Pancreas (tissue), 10 donors: ENCODE data around the gene PLCB2. TPM values are rescaled to one million over a fixed set of nuclear protein-coding genes. Genes with fewer than 3 reads are reported as not detected.

ENCODE experiments used
- ATAC-seq, 4 donors: fragments of 200-7000 bp; cut with Tn5 transposase; one replicate each; pipeline versions ENCODE4 v1.8.0 to v1.9.1; 2020; ENCODE audit warnings: mild to moderate bottlenecking in 4 of 4, moderate library complexity in 4 of 4
- DNase-seq, 6 donors: peaks; one replicate each; pipeline ENCODE4 v3.0.0-alpha.2; 2020
- FAIRE-seq: peaks from 2 replicates; lab custom pipeline; 2012; peaks lifted over from hg19 to GRCh38; lab: Jason Lieb, UNC
- H3K27ac ChIP-seq, 4 donors: fragments of 200-600 bp; sonication (generic); 1 replicate in 3 of 4; 2 replicates in 1 of 4; pipeline versions ENCODE4 v1.5.0 to v1.8.0; 2020
- H3K27me3 ChIP-seq, 4 donors: fragments of 200-600 bp; one replicate each; pipeline ENCODE4 v1.8.0; 2021
- H3K36me3 ChIP-seq, 3 donors: fragments of 200-600 bp; sonication (generic) in 1 of 3; one replicate each; pipeline versions ENCODE4 v1.5.0 to v1.8.0; 2020 to 2021
- H3K4me1 ChIP-seq, 3 donors: fragments of 200-600 bp; one replicate each; pipeline ENCODE4 v1.8.0; 2021
- H3K4me3 ChIP-seq, 4 donors: fragments of 200-600 bp; sonication (generic) in 2 of 4; one replicate each; pipeline versions ENCODE4 v1.5.0 to v1.8.0; 2020 to 2021
- H3K9me3 ChIP-seq, 4 donors: fragments of 200-600 bp; one replicate each; pipeline ENCODE4 v1.8.0; 2021
- WGBS, 2 donors: extraction: QIAGEN DNeasy Blood & Tissue Kit; methylation state at CpG; one replicate each; pipeline ENCODE4 v1.1.7; 2013; 5-methylcytosine and 5-hydroxymethylcytosine counted together
- intact Hi-C, 3 donors: fragments of 100-400 bp; cut with DNase I; formaldehyde crosslinking; loops; one replicate each; pipeline versions ENCODE4 v1.11.1 to v1.14.2; 2022
- polyA plus RNA-seq, 2 donors: library from polyadenylated mRNA; stranded (reverse); fragments of 200-250 nt; gene quantifications; one replicate each; pipeline ENCODE4 v1.2.3, GENCODE V29; 2013
- total RNA-seq, 6 donors: library from RNA; stranded (reverse); fragmentation: NEBNext Ultra II Directional in 4 of 6; extraction: Animal tissue kit (Norgen Biotek cat#: 25700) in 4 of 6; gene quantifications; one replicate each; pipeline versions ENCODE4 v1.2.1 to v1.2.4, GENCODE V29; 2021 to 2023
- TF ChIP-seq, protein P1 (sequence below), 4 donors: fragments of 200-600 bp; sonication (generic) in 3 of 4; IDR thresholded peaks; one replicate each; pipeline versions ENCODE4 v1.5.0 to v1.8.0; 2021; ENCODE audit warnings: antibody characterized with exemption in 4 of 4
- donor health status: healthy with polysubstance abuse.
- donor health status: DM: no; HTN: no; CAD: no; lungs with moderate emphysema.
- donor health status: DM: no; HTN: no; CAD: no.
- donor health status: control.
- donor health status: control.
- donor health status: Bipolar disorder and iron deficiency.
- donor health status: DM: yes; HTN: yes; CAD: no.
- donor health status: DM: no; HTN: no; CAD: no.
- donor health status: DM: no; HTN: no; CAD: no.
- donor health status: DM: yes; HTN: yes; CAD: no.

PLCB2 gene
- total and polyA plus RNA-seq, 8 donors, result 0.94 to 23.5 (median 5.7) TPM

DNA sequence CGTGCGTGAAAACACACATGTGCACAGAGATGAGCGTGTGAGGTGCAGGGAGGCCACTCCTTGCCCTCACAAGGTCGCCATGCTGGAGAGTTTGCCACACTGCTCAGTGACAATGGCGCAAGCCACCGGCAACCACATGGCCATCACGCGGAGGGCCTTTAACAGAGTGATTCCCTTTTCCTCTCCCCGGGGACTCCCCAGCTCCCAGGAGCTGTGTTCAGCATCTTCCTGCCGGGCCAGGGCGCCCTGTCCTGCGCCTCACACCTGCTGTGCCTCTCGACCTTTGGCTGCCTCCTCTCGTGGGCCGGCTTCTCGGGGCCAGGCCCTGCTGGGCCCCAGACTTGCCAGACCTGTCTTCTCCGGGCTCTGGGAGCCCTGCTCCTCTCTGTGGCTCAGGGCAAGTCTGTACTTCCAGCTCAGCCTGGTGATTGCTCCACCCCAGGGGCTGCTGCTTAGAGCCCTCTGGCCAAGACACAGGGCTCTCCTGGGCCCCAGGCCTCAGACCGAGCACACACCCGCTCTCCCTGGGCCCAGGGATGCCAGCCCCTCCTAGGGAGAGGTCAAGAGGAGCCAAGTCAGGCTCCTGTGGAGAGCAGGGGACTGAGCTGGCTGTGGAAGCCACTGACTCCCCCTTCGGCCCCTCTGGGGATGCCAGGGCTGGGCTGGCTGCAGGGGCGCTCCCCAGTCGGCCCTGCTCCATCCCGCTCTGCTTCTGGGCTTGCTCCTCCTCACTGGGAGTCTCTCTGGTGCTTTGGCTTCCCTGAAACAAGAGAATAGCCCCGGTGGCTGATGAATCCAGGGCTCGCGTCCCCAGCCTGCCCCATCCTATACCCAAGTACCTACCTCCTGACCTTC lies 27.4 kb upstream of the PLCB2 start:
- TF ChIP-seq, protein P1, sequence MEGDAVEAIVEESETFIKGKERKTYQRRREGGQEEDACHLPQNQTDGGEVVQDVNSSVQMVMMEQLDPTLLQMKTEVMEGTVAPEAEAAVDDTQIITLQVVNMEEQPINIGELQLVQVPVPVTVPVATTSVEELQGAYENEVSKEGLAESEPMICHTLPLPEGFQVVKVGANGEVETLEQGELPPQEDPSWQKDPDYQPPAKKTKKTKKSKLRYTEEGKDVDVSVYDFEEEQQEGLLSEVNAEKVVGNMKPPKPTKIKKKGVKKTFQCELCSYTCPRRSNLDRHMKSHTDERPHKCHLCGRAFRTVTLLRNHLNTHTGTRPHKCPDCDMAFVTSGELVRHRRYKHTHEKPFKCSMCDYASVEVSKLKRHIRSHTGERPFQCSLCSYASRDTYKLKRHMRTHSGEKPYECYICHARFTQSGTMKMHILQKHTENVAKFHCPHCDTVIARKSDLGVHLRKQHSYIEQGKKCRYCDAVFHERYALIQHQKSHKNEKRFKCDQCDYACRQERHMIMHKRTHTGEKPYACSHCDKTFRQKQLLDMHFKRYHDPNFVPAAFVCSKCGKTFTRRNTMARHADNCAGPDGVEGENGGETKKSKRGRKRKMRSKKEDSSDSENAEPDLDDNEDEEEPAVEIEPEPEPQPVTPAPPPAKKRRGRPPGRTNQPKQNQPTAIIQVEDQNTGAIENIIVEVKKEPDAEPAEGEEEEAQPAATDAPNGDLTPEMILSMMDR (IDR thresholded peaks at IDR 0.05), result no peak
- WGBS, 2 donors, result 77 to 80% methylated on average over 24 to 26 of the region's 26 CpGs
- Histone ChIP-seq H3K4me3 (no peak overlapping the region), H3K9me3 (no peaks in the 10 kb centered on the region), H3K4me1 (peaks cover 0 to 21% (median 0%) of the 10 kb centered on the region in 3 donors), H3K27me3 (no peaks in the 10 kb centered on the region), H3K36me3 (no peaks in the 10 kb centered on the region), H3K27ac (peak overlapping the region in 2 of 4 donors; percentile 64 to 73)
- ATAC-seq (no peak), FAIRE-seq (no peak), DNase-seq (peak in 1 of 6 donors; percentile 58)
- intact Hi-C loops, result loop anchor here in 1 of 3 donors (5.0 kb wide), 1 partner anchor 53 kb away; the partner anchor contains the start of gene ANKRD63

DNA sequence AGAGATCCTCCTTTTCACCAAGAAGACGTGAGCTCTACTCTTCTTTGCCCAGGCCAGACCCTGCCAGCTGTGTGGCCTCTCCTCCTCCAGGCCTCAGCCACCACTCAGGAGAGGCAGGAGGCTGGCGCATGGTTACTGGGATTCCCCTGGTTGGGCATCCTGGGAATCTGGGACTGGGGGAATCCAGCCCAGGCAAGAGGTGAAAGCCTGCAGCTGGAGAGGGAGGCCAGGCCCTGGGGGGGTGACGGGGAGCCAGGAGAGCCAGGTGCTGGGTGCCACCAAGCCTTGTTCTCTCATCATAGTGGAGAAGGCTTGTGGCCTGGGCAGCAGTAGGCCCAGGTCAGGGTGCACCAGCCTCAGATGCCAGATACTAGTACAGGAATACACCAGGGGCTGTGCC lies 26.8 kb upstream of the PLCB2 start:
- DNase-seq (peak in 1 of 6 donors; percentile 52), FAIRE-seq (no peak), ATAC-seq (peak in 1 of 4 donors; percentile 1)
- intact Hi-C loops, result no loop called here
- Histone ChIP-seq H3K4me3 (no peak overlapping the region), H3K36me3 (no peaks in the 10 kb centered on the region), H3K9me3 (no peaks in the 10 kb centered on the region), H3K27ac (peak overlapping the region in 2 of 4 donors; percentile 64 to 73), H3K4me1 (peaks cover 0 to 21% (median 0%) of the 10 kb centered on the region in 3 donors), H3K27me3 (no peaks in the 10 kb centered on the region)
- TF ChIP-seq, protein P1 (IDR thresholded peaks at IDR 0.05), result no peak
- WGBS, 2 donors, result 83 to 85% methylated on average over 3 of the region's 3 CpGs

DNA sequence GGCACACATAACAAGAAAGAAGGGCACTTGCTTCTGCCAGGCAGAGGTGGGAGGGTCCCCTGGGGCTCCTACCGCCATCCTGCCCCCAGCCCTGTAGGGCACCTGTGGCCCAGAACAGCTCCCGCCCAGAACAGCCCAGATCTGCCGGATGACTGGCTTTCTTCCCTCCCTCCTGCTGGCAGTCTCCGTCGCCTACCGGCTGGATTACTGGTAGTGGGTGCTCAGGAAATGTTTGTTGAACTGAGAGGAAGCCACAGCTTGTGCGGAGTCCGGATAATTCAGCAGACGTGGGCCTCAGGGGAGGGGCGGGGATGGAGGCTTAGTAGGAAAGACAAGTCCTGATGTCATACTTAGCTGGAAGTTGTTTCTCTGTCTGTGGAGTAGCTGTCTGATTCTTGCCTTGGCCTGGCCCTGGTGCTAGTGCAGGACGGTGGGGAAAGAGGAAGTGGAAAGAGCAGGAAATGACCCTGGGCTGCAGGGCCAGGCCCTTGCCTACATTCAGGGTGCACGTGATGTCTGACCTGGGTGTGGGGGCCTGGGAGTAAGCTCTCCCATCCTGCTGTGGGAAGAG lies 26.3 kb upstream of the PLCB2 start:
- no peak for FAIRE-seq
- H3K36me3 ChIP-seq, result no peaks in the 10 kb centered on the region
- ATAC-seq, result peak in 3 of 4 donors; percentile 12 to 51 (median 42)
- DNase-seq, result peak in 2 of 6 donors; percentile 60 to 67
- H3K4me3 ChIP-seq, result no peak overlapping the region
- H3K27me3 ChIP-seq, result no peaks in the 10 kb centered on the region
- H3K9me3 ChIP-seq, result no peaks in the 10 kb centered on the region
- H3K4me1 ChIP-seq, result peaks cover 0 to 21% (median 0%) of the 10 kb centered on the region in 3 donors
- WGBS, 2 donors, result 68 to 73% methylated on average over 12 of the region's 12 CpGs
- intact Hi-C loops, result no loop called here
- H3K27ac ChIP-seq, result peak overlapping the region in 2 of 4 donors; percentile 73
- TF ChIP-seq, protein P1 (IDR thresholded peaks at IDR 0.05), result no peak

DNA sequence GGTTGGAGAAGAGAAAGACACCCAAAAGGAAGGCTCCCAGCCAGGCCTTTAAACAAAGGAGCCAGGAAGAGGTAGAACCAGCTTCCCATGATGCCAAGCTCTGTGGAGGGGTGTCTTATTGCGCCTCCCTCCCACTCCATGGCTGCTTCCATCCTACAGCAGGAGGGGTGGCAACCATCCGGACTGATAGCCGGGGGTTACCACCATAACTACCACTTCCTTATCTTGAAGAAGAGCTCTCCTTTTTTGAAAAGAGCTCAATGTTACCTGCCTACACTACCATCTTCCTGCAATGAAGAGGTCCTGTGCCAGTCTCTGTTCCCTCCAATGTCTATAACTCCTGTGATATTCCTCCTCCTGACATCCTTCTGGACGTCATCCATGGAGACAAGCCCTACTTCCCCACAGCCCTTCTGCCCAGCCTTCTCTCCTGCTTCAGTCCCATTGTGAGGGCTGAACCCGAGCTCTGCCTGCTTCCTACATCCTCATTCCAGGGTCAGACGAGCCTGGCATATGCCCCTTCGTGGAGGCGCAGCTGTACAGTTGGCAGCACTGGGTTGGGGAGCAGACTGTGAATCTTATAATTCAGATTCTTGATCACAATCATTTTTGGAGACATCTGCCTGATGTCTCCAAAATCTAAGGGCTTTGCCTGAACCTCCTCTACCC lies 24.5 kb upstream of the PLCB2 start:
- no peak overlapping the region for H3K4me3 ChIP-seq
- DNase-seq, result peak in 1 of 6 donors; percentile 27
- peak overlapping the region in 1 of 4 donors; percentile 8 for H3K27ac ChIP-seq
- intact Hi-C loops, result no loop called here
- peaks cover 0 to 16% (median 0%) of the 10 kb centered on the region in 3 donors for H3K4me1 ChIP-seq
- no peaks in the 10 kb centered on the region for H3K9me3 ChIP-seq
- H3K27me3 ChIP-seq, result no peaks in the 10 kb centered on the region
- TF ChIP-seq, protein P1 (IDR thresholded peaks at IDR 0.05), result no peak
- FAIRE-seq, result no peak
- H3K36me3 ChIP-seq, result no peaks in the 10 kb centered on the region
- WGBS, 2 donors, result 69 to 78% methylated on average over 8 of the region's 8 CpGs
- no peak for ATAC-seq
